ENCODE results near the gene ELP5.

The ELP5 gene

GRCh38 chr17:7290166-7290565 lies 38.2 kb downstream of the ELP5 start:
- no peak for DNase-seq

GRCh38 chr17:7290685-7291084 lies 38.7 kb downstream of the ELP5 start:
- no peak for DNase-seq

GRCh38 chr17:7292194-7292593 lies 40.2 kb downstream of the ELP5 start:
- DNase-seq, result no peak

GRCh38 chr17:7292729-7293128 lies 40.7 kb downstream of the ELP5 start:
- no peak for DNase-seq

GRCh38 chr17:7293159-7293558 lies 41.1 kb downstream of the ELP5 start:
- no peak for DNase-seq

- DNase-seq, result peak; percentile 43
These were observed 42.0 kb downstream of the ELP5 start for GRCh38 chr17:7293816-7294613.

GRCh38 chr17:7294614-7295153 lies 42.7 kb downstream of the ELP5 start, which contains the start of gene YBX2:
Gene YBX2, minus strand, starts transcription at chr17:7294639. Its CDS starts 139 bp downstream, at chr17:7294500.
- DNase-seq, result peak; percentile 87

GRCh38 chr17:7295230-7296180 lies 43.5 kb downstream of the ELP5 start:
- DNase-seq, result no peak

- peak; percentile 77 for DNase-seq
These were observed 44.3 kb downstream of the ELP5 start for GRCh38 chr17:7296189-7296861.

- no peak for DNase-seq
These were observed 52.2 kb downstream of the ELP5 start for GRCh38 chr17:7304179-7304578.

- peak; percentile 100 for DNase-seq
These were observed 55.1 kb downstream of the ELP5 start, which contains the start of gene EIF5A for GRCh38 chr17:7306911-7307685. Gene EIF5A, plus strand, starts transcription at chr17:7307628. Its CDS starts 2,008 bp downstream, at chr17:7309636.

- peak; percentile 61 for DNase-seq
These were observed 55.9 kb downstream of the ELP5 start for GRCh38 chr17:7307686-7308624.

- peak; percentile 85 for DNase-seq
These were observed 56.8 kb downstream of the ELP5 start for GRCh38 chr17:7308625-7309433.
